Epidermal melanocyte (primary cell): ENCODE measurements around the gene KIF15.

Source experiments
- DNase-seq: peaks from one replicate; pipeline ENCODE4 v3.0.0; 2011; ENCODE audit warnings: low spot score; ENCODE audit not compliant: insufficient read length

KIF15 gene

DNA sequence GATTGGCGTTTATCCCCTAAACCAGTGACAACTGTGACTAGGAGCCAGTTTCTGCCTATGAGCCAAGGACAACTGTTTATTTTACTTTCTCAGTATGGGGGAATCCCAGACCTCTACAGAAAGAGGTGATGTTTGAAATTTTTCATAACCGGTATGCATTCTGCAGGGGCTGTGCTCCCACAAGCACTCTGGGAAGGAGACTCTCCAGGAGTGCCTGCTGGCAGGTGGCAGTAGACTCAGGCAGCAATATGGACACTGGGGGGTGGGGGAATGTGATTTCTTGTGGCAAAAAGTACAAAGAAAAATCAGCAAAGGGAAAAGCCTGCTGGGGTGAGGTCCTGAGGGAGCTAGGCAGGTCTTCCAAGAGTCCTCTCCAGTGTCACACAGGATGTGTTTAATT lies 118.7 kb downstream of the KIF15 start:
- no peak for DNase-seq

DNA sequence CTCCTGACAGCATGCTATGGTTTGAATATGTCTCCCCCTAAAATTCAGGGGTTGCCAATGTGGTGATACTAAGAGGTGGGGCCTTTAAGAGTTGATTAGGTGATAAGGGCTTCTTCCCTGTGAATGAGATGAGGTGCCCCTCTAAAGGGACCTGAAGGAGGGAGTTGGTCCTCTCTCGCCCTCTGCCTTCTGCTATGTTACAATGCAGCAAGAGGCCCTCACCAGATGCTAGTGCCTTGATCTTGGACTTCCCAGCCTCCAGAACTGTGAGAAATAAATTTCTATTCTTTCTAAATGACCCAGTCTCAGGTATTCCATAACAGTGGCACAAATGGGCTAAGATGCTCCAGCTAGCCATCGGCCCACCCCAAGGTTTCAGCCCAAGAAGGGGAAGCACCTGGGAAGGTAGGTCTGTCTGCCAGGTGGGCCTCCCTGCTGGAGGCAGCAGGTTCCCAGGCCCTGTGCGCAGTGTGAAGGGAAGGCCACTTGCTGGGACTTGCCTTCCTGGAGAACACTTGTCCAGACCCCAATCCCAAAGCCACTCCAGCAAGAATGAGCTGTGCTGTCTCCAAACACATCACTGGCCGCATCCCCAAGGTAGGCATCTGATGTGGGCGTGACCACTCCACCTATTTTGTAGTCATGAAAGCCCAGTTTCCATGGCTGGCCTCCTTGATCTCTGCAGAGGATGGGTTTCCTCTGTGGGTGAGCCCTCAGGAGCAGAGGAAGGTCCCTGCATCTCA lies 121.8 kb downstream of the KIF15 start:
- DNase-seq: no peak

DNA sequence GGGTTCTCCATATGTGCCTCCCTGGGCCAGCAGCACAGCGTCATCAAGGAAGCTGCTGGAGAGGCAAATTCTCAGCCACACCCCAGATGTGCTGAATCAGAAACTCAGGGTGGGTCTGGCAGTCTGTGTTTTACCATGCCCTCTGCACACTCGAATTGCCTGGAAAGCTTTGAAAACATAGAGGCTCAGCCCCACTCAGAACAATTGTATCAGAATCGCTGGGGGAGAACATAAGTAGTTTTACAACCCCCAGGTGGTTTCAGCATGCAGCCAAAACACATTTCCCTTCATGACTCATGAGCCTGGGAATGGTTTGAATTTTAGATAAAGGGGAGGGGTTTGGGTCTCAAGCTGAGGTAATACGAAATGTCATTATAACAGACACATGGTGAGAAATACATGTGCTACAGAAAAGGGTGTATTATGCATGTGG lies 122.4 kb downstream of the KIF15 start:
- peak; percentile 42 for DNase-seq

DNA sequence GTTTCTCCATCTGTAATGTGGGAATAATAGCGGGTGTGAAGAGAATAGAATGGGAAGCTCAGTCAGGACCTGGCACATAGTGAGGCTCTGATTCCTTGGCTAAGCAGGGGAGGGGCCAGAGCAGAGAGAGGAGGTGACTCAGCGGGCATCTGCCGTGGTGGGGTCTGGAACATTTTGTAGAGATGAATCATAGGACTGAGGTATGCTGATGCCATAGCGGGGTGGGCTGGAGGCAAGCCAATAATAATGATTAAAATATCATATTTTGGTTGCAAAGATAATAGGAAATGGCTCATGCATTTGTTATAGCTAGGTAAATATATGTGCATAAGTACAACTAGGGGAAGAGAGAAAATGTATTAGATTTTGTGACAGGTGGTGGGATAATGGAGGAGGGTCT lies 124.0 kb downstream of the KIF15 start:
- DNase-seq: no peak

DNA sequence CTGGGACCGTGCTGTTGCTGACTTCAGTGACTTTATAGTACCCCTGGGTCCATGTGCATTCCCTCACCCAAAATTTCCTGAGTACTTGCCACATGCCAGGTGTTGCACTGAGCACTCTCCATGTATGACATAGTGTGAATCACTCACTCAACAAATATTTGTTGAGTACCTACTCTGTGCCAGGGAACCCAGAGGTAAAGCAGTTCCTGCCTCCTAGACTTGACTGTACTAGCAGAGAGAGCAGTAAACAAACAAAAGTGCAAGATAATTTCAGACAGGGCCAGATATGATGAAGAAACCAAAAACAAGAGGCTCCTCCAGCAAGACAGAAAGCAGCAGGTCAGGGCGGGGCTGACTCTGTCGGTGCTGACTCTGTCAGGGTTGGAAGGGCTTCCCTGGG lies 125.0 kb downstream of the KIF15 start:
- DNase-seq: no peak

DNA sequence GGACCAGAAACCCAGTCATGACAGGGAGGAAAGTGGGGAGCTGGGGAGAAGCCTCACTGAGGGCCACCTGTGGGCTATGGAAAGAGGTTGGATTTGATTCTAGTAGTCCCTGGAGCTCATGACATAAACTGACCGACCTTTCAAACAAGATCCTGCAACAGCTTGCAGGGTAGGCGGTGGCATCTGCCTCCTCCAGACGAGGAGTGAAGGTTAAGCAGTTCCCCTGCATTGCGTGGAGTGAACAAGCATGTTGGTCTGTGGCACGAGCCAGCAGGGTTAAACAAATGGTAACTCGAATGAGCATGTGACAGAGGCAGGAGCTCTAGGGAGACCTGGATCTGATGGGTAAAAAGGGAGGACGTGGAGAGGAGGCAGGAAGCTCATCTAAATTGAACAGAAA lies 125.5 kb downstream of the KIF15 start:
- no peak for DNase-seq

DNA sequence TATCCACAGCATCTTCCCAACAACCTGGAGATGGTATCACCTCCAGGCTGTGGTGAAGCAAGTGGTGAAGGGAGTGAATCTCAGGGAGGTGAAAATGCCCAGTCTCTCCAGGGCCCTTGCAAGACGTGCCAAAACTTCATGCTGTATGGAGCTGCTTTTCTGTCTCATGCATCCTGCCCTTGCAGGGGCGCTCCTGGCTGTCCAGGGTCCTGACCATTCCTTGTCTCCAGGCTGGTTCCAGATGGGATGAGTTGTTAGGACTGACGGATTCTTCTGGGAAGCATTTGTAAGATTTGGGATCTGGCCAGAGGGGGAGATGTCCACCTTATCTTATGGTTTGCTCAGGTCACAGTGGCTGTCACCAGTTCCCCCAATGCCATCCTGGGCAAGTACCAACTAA lies 128.7 kb downstream of the KIF15 start:
- DNase-seq: no peak

DNA sequence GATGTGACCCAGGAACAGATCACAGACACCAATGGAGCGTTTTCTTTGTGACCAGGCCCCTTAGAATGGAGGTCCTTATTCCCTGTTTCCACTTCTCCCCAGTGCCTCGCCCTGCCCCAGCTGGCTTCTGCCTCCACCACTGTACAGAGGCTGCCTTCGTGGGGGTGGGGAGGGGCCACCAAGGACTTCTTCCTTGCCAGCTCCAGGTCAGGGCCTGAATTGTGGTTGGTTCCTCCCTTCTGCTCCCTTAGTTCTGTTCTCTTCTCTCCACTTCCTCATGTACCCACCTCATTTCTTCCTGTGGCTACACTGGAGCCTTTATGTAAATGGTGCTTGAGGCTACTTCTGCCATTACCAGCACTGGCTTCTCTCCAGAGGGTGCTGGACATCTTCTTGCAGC lies 129.3 kb downstream of the KIF15 start:
- DNase-seq: no peak

DNA sequence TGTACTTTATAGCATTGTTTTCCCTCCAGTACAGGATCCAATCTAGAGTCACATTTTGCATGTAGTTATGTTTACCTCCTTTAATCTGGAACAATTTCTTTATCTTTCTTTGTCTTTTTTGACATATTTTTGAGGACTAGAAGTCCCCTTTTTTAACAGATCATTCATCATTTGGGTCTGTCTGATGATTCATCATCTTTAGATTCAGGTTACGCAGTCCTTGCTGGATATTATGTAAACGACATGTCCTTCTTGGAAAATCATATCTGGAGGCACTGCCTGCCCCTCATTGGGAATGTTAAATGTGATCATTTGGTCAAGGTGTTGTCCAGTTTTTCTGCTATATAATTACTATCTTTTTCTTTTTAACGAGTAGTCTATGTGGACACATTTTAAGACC lies 131.1 kb downstream of the KIF15 start:
- DNase-seq: no peak

DNA sequence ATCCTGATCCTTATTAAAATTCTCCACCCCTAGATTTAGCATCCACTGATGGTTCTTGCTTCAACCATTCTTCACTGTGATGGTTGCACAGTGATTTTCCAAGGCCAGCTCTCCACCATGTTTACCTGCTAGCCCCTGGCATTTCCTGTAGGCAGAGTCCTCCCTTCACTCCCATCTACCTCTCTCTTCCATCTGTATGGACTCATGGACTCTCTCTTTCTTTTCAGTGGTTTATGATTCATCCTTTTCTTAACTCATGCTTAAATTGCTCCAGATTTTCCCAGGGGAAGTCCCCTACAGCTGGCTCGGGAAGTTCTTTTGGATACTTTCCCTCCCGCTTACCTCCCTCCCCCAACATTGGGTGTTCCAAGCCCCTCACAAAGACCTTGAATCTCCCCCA lies 131.5 kb downstream of the KIF15 start:
- no peak for DNase-seq

DNA sequence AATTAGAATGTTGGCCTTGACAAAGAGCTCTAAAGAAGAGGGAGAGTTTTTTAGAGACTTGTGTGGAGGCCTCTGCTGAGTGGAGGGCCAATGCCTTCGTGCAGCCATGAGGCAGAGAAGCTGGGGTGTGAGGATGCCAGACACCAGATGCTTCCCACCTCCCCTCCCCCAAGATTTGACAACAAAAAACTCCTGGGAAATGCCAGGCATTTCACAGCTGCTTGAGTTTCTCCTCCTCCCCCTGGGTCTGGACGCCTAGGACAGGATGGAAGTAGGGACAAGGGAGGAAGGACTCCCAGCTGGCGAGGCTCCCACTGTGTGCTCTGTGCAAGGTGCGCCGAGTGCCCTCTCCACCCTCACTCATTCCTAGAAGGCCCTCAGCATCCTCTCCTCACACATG lies 132.9 kb downstream of the KIF15 start:
- no peak for DNase-seq

DNA sequence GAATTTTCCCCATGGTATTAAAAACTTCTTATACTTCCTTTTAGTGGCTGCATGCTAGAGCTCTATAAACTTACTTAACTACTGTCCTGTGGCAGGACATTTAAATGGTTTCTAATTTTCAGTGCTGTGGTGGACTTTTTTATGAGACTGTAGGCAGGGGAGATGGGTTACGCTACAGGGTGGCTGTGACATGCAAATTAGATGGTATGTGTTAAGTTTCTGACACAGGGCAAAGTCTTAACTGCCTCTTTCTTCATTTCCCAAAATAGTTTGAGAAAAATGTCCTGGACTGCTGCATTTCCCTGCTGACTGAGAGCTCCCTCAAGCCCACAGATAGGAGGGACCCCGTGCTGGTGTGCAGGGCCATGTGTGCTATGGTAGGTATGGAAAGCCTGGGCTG lies 134.8 kb downstream of the KIF15 start:
- no peak for DNase-seq

DNA sequence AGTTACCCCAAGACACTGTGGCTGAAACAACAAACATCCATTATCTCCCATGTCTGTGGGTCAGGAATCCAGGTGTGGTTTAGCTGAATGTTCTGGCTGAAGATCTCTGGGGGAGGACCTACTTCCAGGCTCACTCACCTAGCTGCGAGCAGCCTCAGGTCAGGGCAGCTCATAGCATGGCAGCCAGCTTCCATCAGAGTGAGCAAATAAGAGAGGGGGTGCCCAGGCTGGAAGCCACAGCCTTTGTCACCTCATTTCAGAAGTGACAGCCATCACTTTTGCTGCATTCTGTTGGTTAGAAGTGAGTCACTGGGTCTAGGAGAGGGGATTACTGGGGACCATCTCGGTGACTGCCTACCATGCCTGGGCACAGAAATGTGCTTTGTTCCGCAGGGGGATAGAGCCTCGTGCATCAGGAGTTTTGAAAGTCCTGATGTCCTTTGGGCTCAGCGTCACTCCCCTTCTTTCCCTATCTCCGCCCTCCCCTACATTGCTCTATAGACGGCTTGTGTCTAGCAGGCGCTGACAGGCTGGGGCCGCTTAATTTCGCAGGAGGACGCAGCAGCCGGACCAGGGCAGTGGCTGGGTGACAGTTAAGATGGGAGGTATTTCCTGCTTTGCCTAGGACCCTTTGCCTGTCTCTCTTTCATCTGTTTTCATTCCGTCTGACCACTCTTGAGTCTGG lies 138.2 kb downstream of the KIF15 start:
- DNase-seq: no peak

DNA sequence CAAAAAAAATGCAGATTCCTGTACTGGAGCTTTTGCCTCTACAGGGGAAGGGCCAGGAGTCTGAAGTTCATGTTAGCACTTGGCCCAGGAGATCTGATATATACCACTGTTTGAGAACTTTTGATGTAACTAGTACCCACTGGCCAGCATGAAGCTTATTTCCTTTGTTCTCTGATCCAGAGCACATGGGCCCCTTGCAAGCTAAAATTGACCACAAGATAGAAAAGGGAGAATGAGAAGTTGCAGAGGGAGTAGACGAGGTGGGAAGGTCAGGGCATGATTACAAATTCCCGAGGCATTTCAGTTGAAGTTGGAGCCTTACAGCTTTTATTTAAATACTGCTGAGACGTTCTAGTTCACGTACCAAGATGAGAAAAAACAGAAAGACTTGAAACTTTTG lies 141.0 kb downstream of the KIF15 start:
- DNase-seq: no peak
